Smooth muscle cell (in vitro differentiated cells): ENCODE data around the gene ATP5MG. TPM values are rescaled to one million over a fixed set of nuclear protein-coding genes. Genes with fewer than 3 reads are reported as not detected.

Source experiments
- DNase-seq: peaks from one replicate; lab custom pipeline; 2025; ENCODE audit not compliant: unreplicated experiment; lab: John Stamatoyannopoulos, UW
- H2AFZ ChIP-seq: fragments of 200-600 bp; sonication (generic); 2 replicates; pipeline ENCODE4 v1.6.0; 2016; ENCODE audit warnings: antibody characterized with exemption, low read depth, mild to moderate bottlenecking
- H3F3A ChIP-seq: fragments of 200-600 bp; sonication (generic); 2 replicates; pipeline ENCODE4 v1.6.0; 2017; ENCODE audit warnings: antibody characterized with exemption, low read depth
- H3K27ac ChIP-seq: fragments of 200-600 bp; sonication (generic); 2 replicates; pipeline ENCODE4 v1.5.1; 2016; ENCODE audit warnings: low read depth, mild to moderate bottlenecking
- H3K27me3 ChIP-seq: fragments of 200-600 bp; sonication (generic); 2 replicates; pipeline ENCODE4 v1.6.1; 2016; ENCODE audit warnings: low read depth, mild to moderate bottlenecking
- H3K36me3 ChIP-seq: fragments of 200-600 bp; sonication (generic); 2 replicates; pipeline ENCODE4 v1.5.1; 2016; ENCODE audit warnings: low read depth
- H3K4me1 ChIP-seq: fragments of 200-600 bp; sonication (generic); 2 replicates; pipeline ENCODE4 v1.5.1; 2016; ENCODE audit warnings: low read depth
- H3K4me2 ChIP-seq: fragments of 200-600 bp; sonication (generic); 2 replicates; pipeline ENCODE4 v1.6.0; 2016; ENCODE audit warnings: mild to moderate bottlenecking
- H3K4me3 ChIP-seq: fragments of 200-600 bp; sonication (generic); 2 replicates; pipeline ENCODE4 v1.5.1; 2016; ENCODE audit warnings: mild to moderate bottlenecking
- H3K79me2 ChIP-seq: fragments of 200-600 bp; sonication (generic); 2 replicates; pipeline ENCODE4 v1.6.0; 2016; ENCODE audit warnings: low read depth, mild to moderate bottlenecking
- H3K9ac ChIP-seq: fragments of 200-600 bp; sonication (generic); 2 replicates; pipeline ENCODE4 v1.6.0; 2016; ENCODE audit warnings: low read depth
- H3K9me3 ChIP-seq: fragments of 200-600 bp; sonication (generic); replicated peaks from 2 replicates; pipeline ENCODE4 v1.5.1; 2016; ENCODE audit warnings: low read depth
- H4K20me1 ChIP-seq: fragments of 200-600 bp; sonication (generic); 2 replicates; pipeline ENCODE4 v1.6.0; 2016; ENCODE audit warnings: low read depth
- CTCF ChIP-seq: fragments of 200-600 bp; sonication (generic); IDR thresholded peaks from 2 replicates; pipeline ENCODE4 v1.5.1; 2017; ENCODE audit warnings: borderline replicate concordance, mild to moderate bottlenecking, antibody characterized with exemption; ENCODE audit not compliant: insufficient read depth, poor library complexity, severe bottlenecking
- WGBS: methylation state at CpG from one replicate; pipeline ENCODE4 v1.1.7; 2016; ENCODE audit warnings: low lambda C conversion rate; 5-methylcytosine and 5-hydroxymethylcytosine counted together
- polyA plus RNA-seq: library from polyadenylated mRNA; unstranded; fragments of >200 nt; fragmentation: Nextera tagmentation; extraction: Ambion mirVana; gene quantifications from 2 replicates; pipeline ENCODE4 v1.2.1, GENCODE V29; 2016
- total RNA-seq: library from RNA; depleted of rRNA; stranded (reverse); fragments of >200 nt; gene quantifications from 2 replicates; pipeline ENCODE4 v1.2.3, GENCODE V29; 2014

Gene ATP5MG
- total and polyA plus RNA-seq, 2 experiments from 2014 or later = 80.5 to 428 TPM

DNA sequence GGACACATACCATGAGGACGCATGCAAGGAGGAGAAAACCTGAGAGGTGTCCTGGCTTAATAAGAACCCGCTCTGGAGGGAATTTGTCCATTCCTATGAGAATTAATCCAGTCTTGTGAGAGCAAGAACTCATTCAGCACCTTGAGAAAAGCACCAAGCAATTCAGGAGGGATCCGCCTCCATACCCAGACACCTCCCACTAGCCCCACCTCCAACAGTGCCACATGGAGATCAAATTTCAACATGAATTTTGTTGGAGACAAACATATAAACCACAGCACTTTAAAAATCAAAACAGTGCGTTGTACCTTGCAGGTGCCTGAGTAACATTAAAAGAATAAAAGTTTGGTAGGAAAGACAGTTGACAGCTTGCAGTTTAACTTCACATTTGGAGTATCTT lies 30.6 kb upstream of the ATP5MG start:
- Histone ChIP-seq H3K9ac (no peak overlapping the region), H3K36me3 (peaks cover 50% of the 10 kb centered on the region), H3K4me1 (no peaks in the 10 kb centered on the region), H3F3A (no peaks in the 10 kb centered on the region), H3K27me3 (no peaks in the 10 kb centered on the region), H3K79me2 (no peaks in the 10 kb centered on the region), H3K4me2 (no peak overlapping the region), H3K9me3 (no peaks in the 10 kb centered on the region), H3K27ac (no peak overlapping the region), H3K4me3 (no peak overlapping the region), H4K20me1 (no peaks in the 10 kb centered on the region), H2AFZ (no peak overlapping the region)
- TF ChIP-seq CTCF = no peak
- DNase-seq = no peak
- WGBS = 95% methylated on average over 4 of the region's 4 CpGs

- Histone ChIP-seq H3K9ac (no peak overlapping the region), H3K4me2 (no peak overlapping the region), H4K20me1 (no peaks in the 10 kb centered on the region), H3K79me2 (no peaks in the 10 kb centered on the region), H3F3A (no peaks in the 10 kb centered on the region), H3K36me3 (peaks cover 48% of the 10 kb centered on the region), H3K4me3 (no peak overlapping the region), H2AFZ (no peak overlapping the region), H3K27me3 (no peaks in the 10 kb centered on the region), H3K4me1 (no peaks in the 10 kb centered on the region), H3K9me3 (no peaks in the 10 kb centered on the region), H3K27ac (no peak overlapping the region)
- no peak for TF ChIP-seq CTCF
- WGBS = 92% methylated on average over 2 of the region's 2 CpGs
- DNase-seq = no peak
Measured at GRCh38 chr11:118373263-118373662, 28.1 kb upstream of the ATP5MG start.

GRCh38 chr11:118373871-118374270 lies 27.5 kb upstream of the ATP5MG start:
- Histone ChIP-seq H3K27me3 (no peaks in the 10 kb centered on the region), H3F3A (no peaks in the 10 kb centered on the region), H3K4me3 (no peak overlapping the region), H3K4me1 (no peaks in the 10 kb centered on the region), H3K79me2 (no peaks in the 10 kb centered on the region), H3K36me3 (peaks cover 48% of the 10 kb centered on the region), H3K4me2 (no peak overlapping the region), H3K27ac (no peak overlapping the region), H3K9ac (no peak overlapping the region), H4K20me1 (no peaks in the 10 kb centered on the region), H3K9me3 (no peaks in the 10 kb centered on the region), H2AFZ (no peak overlapping the region)
- TF ChIP-seq CTCF = no peak
- WGBS = 97% methylated on average over 5 of the region's 5 CpGs
- no peak for DNase-seq

- H3K79me2 ChIP-seq = no peaks in the 10 kb centered on the region
- 95% methylated on average over 3 of the region's 3 CpGs for WGBS
- H4K20me1 ChIP-seq = no peaks in the 10 kb centered on the region
- no peak overlapping the region for H3K4me3 ChIP-seq
- no peaks in the 10 kb centered on the region for H3K4me1 ChIP-seq
- no peaks in the 10 kb centered on the region for H3F3A ChIP-seq
- no peaks in the 10 kb centered on the region for H3K27me3 ChIP-seq
- no peak for DNase-seq
- H3K27ac ChIP-seq = no peak overlapping the region
- no peak overlapping the region for H2AFZ ChIP-seq
- no peak overlapping the region for H3K4me2 ChIP-seq
- H3K36me3 ChIP-seq = peaks cover 48% of the 10 kb centered on the region
- TF ChIP-seq CTCF = no peak
- H3K9me3 ChIP-seq = no peaks in the 10 kb centered on the region
- no peak overlapping the region for H3K9ac ChIP-seq
Measured at GRCh38 chr11:118374729-118375128, 26.7 kb upstream of the ATP5MG start.
